ENCODE measurements around the gene CAMTA1.
A peak's percentile ranks its signal among the peaks of the same experiment; 100 is the strongest.

The CAMTA1 gene

DNA sequence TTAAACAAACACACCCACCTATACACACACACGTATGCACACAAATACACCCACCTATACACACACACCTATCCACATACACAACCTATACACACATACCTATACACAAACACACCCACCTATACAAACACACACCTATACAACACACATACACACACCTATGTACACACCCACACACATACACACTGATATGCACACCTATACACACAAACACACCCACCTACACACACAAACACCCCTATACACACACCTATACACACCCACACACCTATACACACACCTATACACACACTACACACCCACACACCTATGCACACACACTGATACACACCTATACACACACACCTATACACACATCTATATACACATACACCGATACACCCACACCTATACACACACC is 870.1 kb downstream of the CAMTA1 start:
- DNase-seq, result no peak

DNA sequence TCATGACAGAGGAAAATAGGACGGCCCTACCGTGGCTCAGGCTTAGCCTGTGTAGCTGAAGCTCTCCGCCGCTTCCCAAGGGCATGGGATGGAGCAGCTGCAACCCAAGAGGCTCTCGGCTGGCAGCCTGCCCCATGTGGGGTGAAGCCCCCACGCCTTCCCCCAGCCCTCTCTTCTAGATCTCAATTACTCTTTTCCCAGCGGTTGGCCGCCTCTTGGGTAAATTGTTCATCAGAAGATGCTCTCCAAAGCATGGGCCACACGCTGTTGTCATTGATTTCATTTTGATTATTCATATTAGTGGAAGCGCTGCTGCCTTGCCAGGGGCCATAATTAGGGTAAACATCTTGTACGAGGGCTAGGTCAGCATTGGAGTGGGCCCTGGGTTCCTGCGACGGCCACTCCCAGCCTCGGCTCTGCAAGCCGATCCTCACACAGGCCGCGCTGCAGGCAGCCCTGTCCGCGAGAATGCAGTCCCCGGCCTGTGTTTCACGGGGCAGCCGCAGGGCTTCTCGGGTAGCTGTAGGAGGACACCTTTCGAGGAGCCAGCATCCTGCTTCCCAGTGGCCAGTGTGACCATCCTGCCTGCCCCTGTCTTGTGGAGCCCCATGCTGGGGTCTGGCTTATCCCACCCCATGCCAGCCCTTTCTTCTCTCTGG is 871.4 kb downstream of the CAMTA1 start:
- no peak for DNase-seq

DNA sequence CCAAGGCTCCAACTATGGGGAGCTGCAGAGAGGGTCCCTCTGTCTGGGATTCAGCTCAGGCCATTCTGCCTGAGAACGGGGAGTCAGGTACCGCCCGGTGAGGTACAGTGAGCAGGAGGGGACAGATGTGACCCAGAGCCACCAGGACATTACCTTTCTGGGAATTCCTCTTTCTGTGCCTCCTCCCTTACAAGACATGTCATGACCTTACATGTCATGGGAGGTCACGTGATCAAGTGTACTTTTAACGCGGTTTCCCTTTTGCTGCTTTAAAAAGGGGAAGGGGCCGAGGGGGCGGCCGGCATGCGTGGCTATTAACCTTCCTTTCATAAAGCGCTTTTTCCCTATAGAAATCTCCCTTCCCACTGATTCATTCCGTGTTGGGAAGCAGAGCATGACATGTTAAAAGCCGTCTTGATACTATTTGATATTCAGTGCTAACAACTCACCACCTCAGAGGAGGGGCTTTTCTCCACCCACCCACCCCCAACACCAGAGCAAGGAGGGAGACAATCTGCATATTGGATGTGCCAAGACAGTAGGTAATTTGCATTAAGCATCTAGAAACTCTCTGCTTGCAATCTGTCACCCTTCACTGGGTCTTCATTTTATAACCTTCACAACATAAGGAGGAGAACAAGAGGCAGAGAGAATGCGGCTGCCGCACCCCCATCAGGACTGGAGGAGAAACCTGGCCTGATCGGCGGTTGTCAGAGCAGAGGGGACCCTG is 872.2 kb downstream of the CAMTA1 start:
- no peak for DNase-seq

- DNase-seq, result no peak
Observed at GRCh38 chr1:7658099-7658498, 872.8 kb downstream of the CAMTA1 start.

DNA sequence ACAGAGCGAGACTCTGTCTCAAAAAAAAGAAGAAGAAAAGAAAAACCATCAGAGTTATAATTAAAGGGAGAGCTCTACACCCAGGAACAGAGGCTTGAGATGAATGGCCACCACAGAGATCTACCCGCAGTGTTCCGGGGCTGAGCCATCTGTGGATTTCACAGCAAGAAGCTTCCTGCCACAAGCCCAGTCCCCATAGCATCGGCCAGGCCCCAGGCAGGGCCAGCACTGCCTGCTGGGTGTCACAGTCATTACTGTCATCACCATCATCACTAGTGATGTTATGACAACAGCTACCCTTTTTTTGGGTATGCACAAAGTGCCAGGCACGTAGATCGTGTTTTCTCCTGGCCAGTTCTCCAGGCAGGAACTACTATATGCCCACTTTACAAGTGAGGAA is 874.3 kb downstream of the CAMTA1 start:
- no peak for DNase-seq

GRCh38 chr1:7663451-7664146 is 878.3 kb downstream of the CAMTA1 start:
- no peak for DNase-seq

GRCh38 chr1:7664147-7664892 is 879.1 kb downstream of the CAMTA1 start:
- DNase-seq, result no peak

DNA sequence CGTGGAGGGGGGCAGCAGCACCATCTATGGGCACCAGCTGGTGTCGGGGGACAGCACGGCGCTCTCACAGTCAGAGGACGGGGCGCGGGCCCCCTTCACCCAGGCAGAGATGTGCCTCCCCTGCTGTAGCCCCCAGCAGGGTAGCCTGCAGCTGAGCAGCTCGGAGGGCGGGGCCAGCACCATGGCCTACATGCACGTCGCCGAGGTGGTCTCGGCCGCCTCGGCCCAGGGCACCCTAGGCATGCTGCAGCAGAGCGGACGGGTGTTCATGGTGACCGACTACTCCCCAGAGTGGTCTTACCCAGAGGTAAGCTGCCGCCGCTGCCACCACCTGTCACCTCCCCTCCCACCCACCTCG is 879.6 kb downstream of the CAMTA1 start:
- DNase-seq, result no peak

GRCh38 chr1:7666249-7666648 is 881.0 kb downstream of the CAMTA1 start:
- no peak for DNase-seq

DNA sequence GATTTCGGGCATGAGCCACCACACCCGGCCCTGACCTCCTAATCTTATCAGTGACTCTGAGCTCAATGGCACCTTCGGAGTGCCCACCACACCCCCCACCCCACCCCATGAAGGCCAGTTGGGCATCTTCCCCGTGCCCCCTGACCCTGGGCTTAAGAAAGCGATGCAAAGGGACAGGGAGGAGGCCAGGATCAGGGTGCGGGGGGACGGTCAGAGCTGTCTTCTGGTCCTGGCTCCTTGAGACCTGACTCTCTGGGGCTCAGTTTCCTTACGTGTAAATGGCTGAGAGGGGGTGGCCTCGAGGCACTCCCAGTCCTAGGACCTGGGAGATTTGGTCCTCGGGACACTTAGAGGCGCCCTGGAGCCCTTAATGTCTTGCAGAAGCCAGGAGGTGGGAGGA is 881.9 kb downstream of the CAMTA1 start:
- DNase-seq, result no peak

GRCh38 chr1:7667625-7668218 is 882.5 kb downstream of the CAMTA1 start:
- peak; percentile 27 to 87 for DNase-seq

- peak; percentile 30 to 69 for DNase-seq
Observed at GRCh38 chr1:7669559-7670311, 884.5 kb downstream of the CAMTA1 start.

DNA sequence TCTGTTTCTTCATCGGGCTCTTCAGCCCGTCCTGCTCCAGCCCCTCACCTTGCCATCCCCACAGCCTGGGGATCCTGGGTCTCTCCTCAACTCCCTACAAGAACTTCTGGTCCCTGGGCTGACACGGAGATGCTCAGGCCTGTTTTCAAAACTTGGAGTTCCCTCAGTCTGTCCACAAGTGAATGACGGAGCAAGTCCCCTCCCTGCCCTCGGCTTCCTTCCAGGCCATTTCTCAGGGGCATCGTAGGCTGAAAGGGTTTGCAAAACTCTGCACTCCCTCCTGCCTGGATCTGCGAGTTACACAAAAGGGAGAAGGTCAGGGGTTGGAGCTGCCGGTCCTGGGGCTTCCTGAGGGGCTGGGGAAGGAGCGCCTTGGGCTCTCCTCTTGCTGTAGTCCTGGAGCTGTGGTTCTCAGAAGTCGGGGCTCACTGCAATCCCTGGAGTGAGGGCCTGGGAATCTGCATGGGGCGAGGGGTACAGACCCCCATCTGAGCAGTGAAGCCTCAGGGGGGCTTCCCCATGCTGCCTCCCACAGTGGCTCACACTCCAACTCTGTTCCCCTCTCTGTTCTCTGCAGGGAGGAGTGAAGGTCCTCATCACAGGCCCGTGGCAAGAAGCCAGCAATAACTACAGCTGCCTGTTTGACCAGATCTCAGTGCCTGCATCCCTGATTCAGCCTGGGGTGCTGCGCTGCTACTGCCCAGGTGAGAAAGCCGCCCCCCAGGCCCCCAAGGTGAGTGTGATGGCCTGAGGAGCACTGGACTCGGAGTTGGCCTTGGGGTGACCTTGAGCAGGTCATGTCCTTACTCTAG is 885.3 kb downstream of the CAMTA1 start:
- no peak for DNase-seq

- DNase-seq, result no peak
Observed at GRCh38 chr1:7671146-7671465, 885.9 kb downstream of the CAMTA1 start.

GRCh38 chr1:7671676-7672075 is 886.4 kb downstream of the CAMTA1 start:
- no peak for DNase-seq

DNA sequence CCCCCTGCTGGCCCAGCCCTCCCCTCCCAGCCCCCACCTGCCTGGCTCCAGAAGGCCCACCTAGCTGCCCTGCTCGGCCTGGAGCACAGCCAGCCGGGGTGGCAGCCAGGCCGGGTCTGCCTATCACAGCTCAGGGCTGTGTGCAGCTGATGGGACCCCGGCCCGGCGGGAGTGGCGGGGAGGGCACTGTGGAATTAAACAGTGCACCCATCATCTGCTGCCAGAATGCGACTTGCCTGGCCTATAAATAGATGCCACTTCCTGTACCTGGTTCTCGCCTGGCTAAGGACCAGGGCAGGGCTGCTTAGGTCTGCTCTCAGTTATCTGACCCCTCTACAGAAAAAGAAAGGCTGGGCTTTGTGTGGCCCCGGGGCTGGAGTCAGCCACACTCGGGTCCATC is 887.6 kb downstream of the CAMTA1 start:
- DNase-seq, result no peak

GRCh38 chr1:7674972-7675371 is 889.7 kb downstream of the CAMTA1 start:
- no peak for DNase-seq

DNA sequence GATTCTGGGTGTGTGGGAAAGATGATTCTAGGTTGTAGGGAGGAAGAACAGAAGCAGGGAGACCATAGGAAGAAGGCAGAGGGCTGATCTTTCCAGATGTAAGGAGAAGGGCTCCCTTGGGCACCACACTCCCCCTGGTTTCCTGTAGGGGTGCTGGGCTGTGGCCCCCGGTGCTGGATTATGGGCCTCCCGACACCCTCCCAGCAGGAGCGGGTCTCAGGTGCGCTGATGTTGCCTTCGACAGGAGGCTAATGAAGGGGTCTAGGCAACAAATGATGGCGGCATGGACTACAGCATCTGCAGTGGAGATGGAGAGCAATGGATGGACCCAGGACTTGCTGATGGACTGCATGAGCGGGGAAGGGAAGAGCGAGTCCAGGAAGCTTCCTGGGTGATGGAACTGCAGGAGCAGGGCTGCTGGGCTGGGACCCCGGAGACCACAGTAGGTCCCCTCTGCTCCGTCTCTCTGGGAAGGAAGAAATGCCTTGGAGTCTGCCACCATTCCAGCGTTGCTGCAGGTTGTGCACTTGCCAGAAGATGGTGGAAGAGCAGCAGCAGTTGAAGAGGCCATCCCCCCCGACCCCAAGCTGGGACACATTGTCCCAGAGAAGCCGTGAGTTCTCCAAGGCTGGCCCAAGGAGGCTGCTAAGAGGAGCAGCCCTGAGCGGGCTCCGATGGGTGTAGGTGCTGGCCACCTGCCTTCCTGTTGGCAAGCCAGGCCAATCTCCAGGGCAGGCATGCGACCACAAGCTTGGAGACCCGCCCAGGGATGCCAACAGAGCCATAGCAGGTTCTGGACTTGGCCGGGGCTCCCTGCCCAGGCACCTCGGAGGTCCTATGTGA is 890.4 kb downstream of the CAMTA1 start:
- no peak for DNase-seq

DNA sequence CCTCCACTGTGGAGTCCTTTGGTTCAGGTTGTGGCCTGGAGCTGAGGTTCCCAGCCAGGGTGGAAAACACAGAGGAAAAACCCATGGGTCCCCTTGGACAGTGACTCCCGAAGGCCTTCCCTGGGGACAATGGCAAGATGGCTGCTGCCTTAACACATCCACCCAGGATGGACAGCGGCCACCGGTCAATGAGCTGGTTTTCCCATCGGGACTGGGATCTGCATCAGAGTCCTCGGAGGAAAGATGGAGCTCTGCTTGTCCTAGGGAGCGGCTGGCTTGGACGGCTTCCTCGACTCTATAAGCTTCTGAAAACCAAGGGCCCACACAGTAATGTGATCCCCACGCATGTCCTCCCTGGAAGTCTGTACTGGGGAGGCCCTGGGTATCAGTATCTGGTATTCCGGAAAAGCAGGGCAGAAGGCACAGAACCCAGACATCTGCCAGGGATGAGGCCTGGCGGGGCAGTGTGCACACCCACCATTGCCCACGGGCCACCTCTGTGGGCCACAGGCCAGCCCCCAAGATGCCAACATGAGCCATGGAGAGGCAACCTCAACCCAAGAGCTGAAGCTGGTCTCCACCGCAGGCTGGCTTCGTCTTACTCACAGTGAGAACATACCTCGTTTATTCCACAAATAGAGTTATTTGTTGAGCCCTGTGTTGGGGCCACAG is 891.2 kb downstream of the CAMTA1 start:
- DNase-seq, result no peak

- no peak for DNase-seq
Observed at GRCh38 chr1:7677111-7677510, 891.9 kb downstream of the CAMTA1 start.
